H1 (cell line): ENCODE data around the gene SIGLEC11. TPM values are rescaled to one million over a fixed set of nuclear protein-coding genes. Genes with fewer than 3 reads are reported as not detected.

Source experiments
- CTCF ChIA-PET: fragments of 300-600 bp; sonication (Branson Sonifier 250); formaldehyde crosslinking; loops from one replicate; lab custom pipeline; 2021; ENCODE audit not compliant: partially characterized antibody; lab: Charles Lee
- POLR2A ChIA-PET: fragments of 300-600 bp; sonication (Branson Sonifier 250); formaldehyde crosslinking; loops from one replicate; lab custom pipeline; 2021; ENCODE audit warnings: inconsistent platforms; ENCODE audit not compliant: partially characterized antibody; lab: Charles Lee
- DNase-seq, 2 experiments: peaks; one replicate each; pipeline versions ENCODE4 v3.0.0 to v3.0.0-alpha.2; 2010 to 2022; ENCODE audit warnings: low spot score in 2 of 2, low read depth in 1 of 2, mixed read lengths in 1 of 2
- FAIRE-seq: peaks from 2 replicates; lab custom pipeline; 2011; peaks lifted over from hg19 to GRCh38; lab: Jason Lieb, UNC
- H2AFZ ChIP-seq: 2 replicates; pipeline ENCODE4 v1.8.1; 2012; ENCODE audit warnings: low read length, inconsistent platforms
- H2AK5ac ChIP-seq: 2 replicates; pipeline ENCODE4 v1.6.1; 2013; ENCODE audit warnings: low read depth, low read length
- H2BK120ac ChIP-seq: replicated peaks from 2 replicates; pipeline ENCODE3; 2013; ENCODE audit warnings: low read depth, low read length, inconsistent platforms
- H2BK12ac ChIP-seq: 2 replicates; pipeline ENCODE4 v1.6.1; 2013; ENCODE audit warnings: low read depth, low read length
- H2BK15ac ChIP-seq: 2 replicates; pipeline ENCODE4 v1.6.1; 2013; ENCODE audit warnings: low read length
- H2BK20ac ChIP-seq: 2 replicates; pipeline ENCODE4 v1.6.1; 2013; ENCODE audit warnings: low read length
- H2BK5ac ChIP-seq: 2 replicates; pipeline ENCODE4 v1.6.1; 2013; ENCODE audit warnings: low read depth, low read length
- H3K14ac ChIP-seq: 2 replicates; pipeline ENCODE4 v1.6.1; 2013; ENCODE audit warnings: inconsistent platforms; ENCODE audit not compliant: insufficient read length
- H3K18ac ChIP-seq: 2 replicates; pipeline ENCODE4 v1.6.1; 2013; ENCODE audit warnings: low read length; ENCODE audit errors: extremely low read depth
- H3K23ac ChIP-seq: 2 replicates; pipeline ENCODE4 v1.6.1; 2013; ENCODE audit warnings: inconsistent platforms; ENCODE audit not compliant: insufficient read length
- H3K23me2 ChIP-seq: 2 replicates; pipeline ENCODE4 v1.6.1; 2013; ENCODE audit warnings: low read depth, low read length
- H3K27ac ChIP-seq: 2 replicates; pipeline ENCODE4 v1.6.1; 2011; ENCODE audit warnings: low read depth, low read length, inconsistent platforms
- H3K27me3 ChIP-seq, 4 experiments: replicated peaks in 1 of 4; 1 replicate in 1 of 4; 2 replicates in 3 of 4; pipeline versions ENCODE4 v1.6.1 to v1.8.1; 2011 to 2013; ENCODE audit warnings: low read length in 3 of 4, mild to moderate bottlenecking in 3 of 4, inconsistent platforms in 2 of 4, mixed read lengths in 2 of 4, moderate library complexity in 1 of 4; ENCODE audit not compliant: control insufficient read depth in 3 of 4, insufficient read depth in 3 of 4; ENCODE audit errors: extremely low read depth in 1 of 4
- H3K36me3 ChIP-seq, 4 experiments: 2 replicates each; pipeline versions ENCODE4 v1.6.1 to v1.8.1; 2011 to 2013; ENCODE audit warnings: mild to moderate bottlenecking in 4 of 4, low read length in 3 of 4, moderate library complexity in 2 of 4, control low read depth in 1 of 4, inconsistent platforms in 1 of 4; ENCODE audit not compliant: insufficient read depth in 4 of 4, control insufficient read depth in 2 of 4
- H3K4ac ChIP-seq: replicated peaks from 2 replicates; pipeline ENCODE3; 2013; ENCODE audit warnings: low read length, low read depth, mixed read lengths, inconsistent platforms; ENCODE audit not compliant: insufficient read length
- H3K4me1 ChIP-seq, 4 experiments: replicated peaks in 1 of 4; 1 replicate in 1 of 4; 2 replicates in 3 of 4; pipeline versions ENCODE4 v1.6.1 to v1.8.1; 2011 to 2013; ENCODE audit warnings: low read length in 3 of 4, inconsistent platforms in 2 of 4, mixed read lengths in 1 of 4; ENCODE audit not compliant: insufficient read depth in 4 of 4, control insufficient read depth in 3 of 4
- H3K4me2 ChIP-seq, 2 experiments: 2 replicates each; pipeline versions ENCODE4 v1.6.1 to v1.8.1; 2011 to 2013; ENCODE audit warnings: low read depth in 2 of 2, low read length in 2 of 2, control low read depth in 1 of 2, inconsistent platforms in 1 of 2, mild to moderate bottlenecking in 1 of 2; ENCODE audit not compliant: insufficient read depth in 1 of 2
- H3K4me3 ChIP-seq, 4 experiments: fragments of 200-600, 300-600 bp in 1 of 4; sonication (generic), shearing (Covaris generic), sonication (Bioruptor Twin) in 1 of 4; 2 replicates each; pipeline versions ENCODE4 v1.5.1 to v1.8.1; 2011 to 2016; ENCODE audit warnings: low read length in 4 of 4, low read depth in 3 of 4, control low read depth in 2 of 4, inconsistent platforms in 2 of 4, mild to moderate bottlenecking in 2 of 4, mixed read lengths in 1 of 4, moderate library complexity in 1 of 4; ENCODE audit not compliant: insufficient read depth in 2 of 4; ENCODE audit errors: extremely low read depth in 1 of 4
- H3K56ac ChIP-seq: replicated peaks from 2 replicates; pipeline ENCODE3; 2013; ENCODE audit warnings: low read depth, mild to moderate bottlenecking, mixed read lengths, low read length, inconsistent platforms; ENCODE audit not compliant: insufficient read length
- H3K79me1 ChIP-seq: 2 replicates; pipeline ENCODE4 v1.6.1; 2013; ENCODE audit warnings: low read depth, low read length, control low read depth
- H3K79me2 ChIP-seq, 2 experiments: 2 replicates each; pipeline versions ENCODE4 v1.6.1 to v1.8.1; 2012 to 2013; ENCODE audit warnings: low read length in 2 of 2, mild to moderate bottlenecking in 2 of 2, inconsistent platforms in 1 of 2; ENCODE audit not compliant: insufficient read depth in 2 of 2, control insufficient read depth in 1 of 2
- H3K9ac ChIP-seq, 4 experiments: replicated peaks in 1 of 4; 1 replicate in 1 of 4; 2 replicates in 3 of 4; pipeline versions ENCODE4 v1.6.1 to v1.8.1; 2011 to 2013; ENCODE audit warnings: low read depth in 3 of 4, low read length in 3 of 4, control low read depth in 2 of 4, mild to moderate bottlenecking in 2 of 4, moderate library complexity in 2 of 4, inconsistent platforms in 1 of 4; ENCODE audit errors: extremely low read depth in 1 of 4
- H3K9me3 ChIP-seq, 2 experiments: 2 replicates each; pipeline versions ENCODE4 v1.6.1 to v1.8.1; 2012 to 2013; ENCODE audit warnings: mild to moderate bottlenecking in 2 of 2, moderate library complexity in 2 of 2, control low read depth in 1 of 2, inconsistent platforms in 1 of 2, low read depth in 1 of 2, low read length in 1 of 2, mixed read lengths in 1 of 2; ENCODE audit not compliant: insufficient read depth in 2 of 2
- H4K20me1 ChIP-seq, 2 experiments: replicated peaks in 1 of 2; 2 replicates each; pipeline versions ENCODE3 to v1.8.1; 2011 to 2013; ENCODE audit warnings: inconsistent platforms in 2 of 2, low read length in 2 of 2, mild to moderate bottlenecking in 1 of 2; ENCODE audit not compliant: insufficient read depth in 2 of 2, control insufficient read depth in 1 of 2
- H4K5ac ChIP-seq: 2 replicates; pipeline ENCODE4 v1.6.1; 2013; ENCODE audit warnings: low read length, low read depth, mixed read lengths, inconsistent platforms; ENCODE audit not compliant: insufficient read length
- H4K8ac ChIP-seq: 2 replicates; pipeline ENCODE4 v1.8.0; 2013; ENCODE audit warnings: mild to moderate bottlenecking, moderate library complexity, low read length, inconsistent platforms; ENCODE audit not compliant: insufficient read depth; ENCODE audit errors: extremely low read depth
- H4K91ac ChIP-seq: replicated peaks from 2 replicates; pipeline ENCODE3; 2013; ENCODE audit warnings: low read length, mixed read lengths, inconsistent platforms; ENCODE audit not compliant: insufficient read length
- CBX8 ChIP-seq: fragments of 300-800, 300-1000 bp; sonication (generic); IDR thresholded peaks from 2 replicates; pipeline ENCODE4 v1.7.1; 2016; ENCODE audit warnings: low read depth, low read length, borderline replicate concordance
- EP300 ChIP-seq, 2 experiments: IDR thresholded peaks; 1 replicate in 1 of 2; 2 replicates in 1 of 2; pipeline ENCODE4 v1.6.1; 2011 to 2012; ENCODE audit warnings: low read depth in 2 of 2, low read length in 2 of 2, mild to moderate bottlenecking in 2 of 2, borderline replicate concordance in 1 of 2, inconsistent platforms in 1 of 2, moderate library complexity in 1 of 2
- PHF8 ChIP-seq: fragments of 200-600 bp; sonication (generic); conservative IDR thresholded peaks from 2 replicates; pipeline ENCODE4 v1.7.1; 2012; ENCODE audit warnings: low read depth, mild to moderate bottlenecking, inconsistent platforms, low read length, moderate library complexity
- RXRA ChIP-seq: IDR thresholded peaks from 2 replicates; pipeline ENCODE4 v1.6.1; 2011; ENCODE audit warnings: low read depth, mild to moderate bottlenecking, low read length, moderate library complexity; ENCODE audit not compliant: insufficient read depth
- TEAD4 ChIP-seq: IDR thresholded peaks from 2 replicates; pipeline ENCODE4 v1.6.1; 2012; ENCODE audit warnings: low read depth, low read length, inconsistent platforms, mixed read lengths
- WGBS, 2 experiments: shearing (Covaris generic) in 1 of 2; methylation state at CpG; one replicate each; pipeline versions ENCODE4 v1.1.6 to v1.1.7; 2013 to 2015; ENCODE audit warnings: low lambda C conversion rate in 2 of 2, mixed read lengths in 2 of 2, inconsistent platforms in 1 of 2, low coverage in 1 of 2, missing lambda C conversion rate in 1 of 2; ENCODE audit not compliant: insufficient replicate concordance in 2 of 2, insufficient coverage in 1 of 2, insufficient read length in 1 of 2; ENCODE audit errors: extremely low coverage in 1 of 2, missing lambda C conversion rate in 1 of 2; 5-methylcytosine and 5-hydroxymethylcytosine counted together
- polyA plus RNA-seq, 7 experiments: library from polyadenylated mRNA; depleted of rRNA in 3 of 7; stranded (reverse) in 5 of 7; unstranded in 2 of 7; fragments of >200 nt in 5 of 7; fragments of 200-250 nt in 2 of 7; gene quantifications; 1 replicate in 5 of 7; 2 replicates in 1 of 7; 4 replicates in 1 of 7; pipeline versions ENCODE4 v1.2.1 to v1.2.3, GENCODE V29; 2011 to 2013; ENCODE audit warnings: missing spikeins in 2 of 7, mixed read lengths in 2 of 7
- total RNA-seq: library from RNA; stranded (reverse); fragmentation: NEBNext Ultra II Directional; extraction: Animal tissue kit (Norgen Biotek cat#: 25700); gene quantifications from 2 replicates; pipeline ENCODE4 v1.2.1, GENCODE V29; 2021

Gene SIGLEC11
- total and polyA plus RNA-seq, 2 of the 8 experiments (the other 6 are each of a cell fraction or from before 2014, with no cell fraction given), result 0.18 TPM; not detected in 1

GRCh38 chr19:49984491-49984890 lies 23.5 kb upstream of the SIGLEC11 start:
- H3K4me1 ChIP-seq, result no peaks in the 10 kb centered on the region
- H3K23ac ChIP-seq, result no peak overlapping the region
- no peaks in the 10 kb centered on the region for H3K27me3 ChIP-seq
- ChIA-PET CTCF (interaction anchor here (0.7 to 16.2 kb wide), 20 partner anchors 10 to 270 kb away, joined by 3 to 231 read pairs (median 6); partner anchors contain the start of gene NUP62), POLR2A (interaction anchor here (0.6 to 6.1 kb wide), 4 partner anchors 7 to 67 kb away, joined by 3 to 36 read pairs (median 10); partner anchors contain the start of gene NUP62)
- H2AK5ac ChIP-seq, result no peak overlapping the region
- no peak overlapping the region for H2BK120ac ChIP-seq
- no peak overlapping the region for H4K91ac ChIP-seq
- H4K5ac ChIP-seq, result no peak overlapping the region
- no peak overlapping the region for H3K27ac ChIP-seq
- H2BK20ac ChIP-seq, result no peak overlapping the region
- H2AFZ ChIP-seq, result no peak overlapping the region
- no peaks in the 10 kb centered on the region for H3K9me3 ChIP-seq
- no peak overlapping the region for H3K14ac ChIP-seq
- no peaks in the 10 kb centered on the region for H3K79me1 ChIP-seq
- H3K4ac ChIP-seq, result no peak overlapping the region
- H3K56ac ChIP-seq, result no peak overlapping the region
- no peaks in the 10 kb centered on the region for H3K23me2 ChIP-seq
- TF ChIP-seq PHF8 (no peak), RXRA (no peak), TEAD4 (no peak), CBX8 (no peak), EP300 (IDR thresholded peaks at IDR 0.05; ENCODE audit: borderline replicate concordance in 1 of 2, low read depth in 2 of 2, low read length in 2 of 2) (no peak)
- H2BK5ac ChIP-seq, result no peak overlapping the region
- H4K8ac ChIP-seq, result no peak overlapping the region
- no peaks in the 10 kb centered on the region; a peak in 1 of 8 replicates for H3K36me3 ChIP-seq
- FAIRE-seq, result no peak
- DNase-seq, result no peak
- peaks cover 3 to 27% of the 10 kb centered on the region in 2 experiments for H4K20me1 ChIP-seq
- H3K9ac ChIP-seq, result no peak overlapping the region
- no peaks in the 10 kb centered on the region for H3K79me2 ChIP-seq
- H2BK12ac ChIP-seq, result no peak overlapping the region
- no peak overlapping the region for H3K4me3 ChIP-seq
- H3K18ac ChIP-seq, result no peak overlapping the region
- WGBS, 2 experiments, result 84% methylated on average over 11 of the region's 11 CpGs; no CpG with 5 or more reads in 1 of the 2 experiments
- H2BK15ac ChIP-seq, result no peak overlapping the region
- no peak overlapping the region for H3K4me2 ChIP-seq
